Endothelial cell of umbilical vein (primary cell): ENCODE measurements around the gene GLRA2. TPM values are rescaled to one million over a fixed set of nuclear protein-coding genes. Genes with fewer than 3 reads are reported as not detected.

Source experiments
- BruUV-seq: library from RNA; stranded (reverse); fragments of 400-500 nt; replicated peaks from 2 replicates; lab custom pipeline; 2021; lab: Mats Ljungman, UMichigan
- CTCF ChIA-PET: fragments of 300-600, 350-600 bp; sonication (Branson Sonifier 250); formaldehyde crosslinking; loops from one replicate; lab custom pipeline; 2021; ENCODE audit warnings: antibody characterized with exemption, inconsistent platforms; lab: Charles Lee
- POLR2A ChIA-PET: fragments of 300-600, 350-600 bp; sonication (Branson Sonifier 250); formaldehyde crosslinking; loops from one replicate; lab custom pipeline; 2021; ENCODE audit warnings: antibody characterized with exemption, inconsistent platforms; lab: Charles Lee
- DNase-seq: peaks from one replicate; pipeline ENCODE4 v3.0.0-alpha.2; 2011; ENCODE audit warnings: low read depth, low spot score
- FAIRE-seq: peaks from 2 replicates; lab custom pipeline; 2011; peaks lifted over from hg19 to GRCh38; lab: Jason Lieb, UNC
- H2AFZ ChIP-seq: 2 replicates; pipeline ENCODE4 v1.6.0; 2012; ENCODE audit warnings: low read depth, low read length, control low read depth, inconsistent platforms
- H3K27ac ChIP-seq: 2 replicates; pipeline ENCODE4 v1.5.1; 2011; ENCODE audit warnings: low read depth, mild to moderate bottlenecking, control low read depth, low read length, moderate library complexity; ENCODE audit not compliant: insufficient read depth
- H3K27me3 ChIP-seq, 2 experiments: 2 replicates each; pipeline versions ENCODE4 v1.6.0 to v1.6.1; 2011; ENCODE audit warnings: low read length in 2 of 2, mixed read lengths in 1 of 2; ENCODE audit not compliant: control insufficient read depth in 2 of 2, insufficient read depth in 2 of 2
- H3K36me3 ChIP-seq, 2 experiments: 2 replicates in 1 of 2; 3 replicates in 1 of 2; pipeline ENCODE4 v1.5.1; 2011; ENCODE audit warnings: low read length in 2 of 2, mild to moderate bottlenecking in 1 of 2, moderate library complexity in 1 of 2; ENCODE audit not compliant: control insufficient read depth in 2 of 2, insufficient read depth in 2 of 2; ENCODE audit errors: extremely low read depth in 1 of 2
- H3K4me1 ChIP-seq: 3 replicates; pipeline ENCODE4 v1.5.1; 2011; ENCODE audit warnings: mild to moderate bottlenecking, low read length; ENCODE audit not compliant: control insufficient read depth, insufficient read depth; ENCODE audit errors: extremely low read depth
- H3K4me2 ChIP-seq: 2 replicates; pipeline ENCODE4 v1.6.1; 2011; ENCODE audit warnings: low read length, control low read depth, mixed read lengths; ENCODE audit not compliant: insufficient read depth
- H3K4me3 ChIP-seq, 3 experiments: fragments of 200-600 bp in 1 of 3; sonication (generic), shearing (Covaris generic) in 1 of 3; replicated peaks in 1 of 3; 2 replicates each; pipeline ENCODE4 v1.5.1; 2011 to 2016; ENCODE audit warnings: control low read depth in 3 of 3, low read length in 3 of 3, mild to moderate bottlenecking in 2 of 3, inconsistent platforms in 1 of 3, low read depth in 1 of 3, moderate library complexity in 1 of 3; ENCODE audit not compliant: insufficient read depth in 1 of 3
- H3K79me2 ChIP-seq: 2 replicates; pipeline ENCODE4 v1.6.0; 2012; ENCODE audit warnings: low read length, inconsistent platforms; ENCODE audit not compliant: control insufficient read depth, insufficient read depth
- H3K9ac ChIP-seq: replicated peaks from 2 replicates; pipeline ENCODE3; 2011; ENCODE audit warnings: low read length, control low read depth; ENCODE audit not compliant: insufficient read depth; ENCODE audit errors: extremely low read depth
- H3K9me1 ChIP-seq: replicated peaks from 3 replicates; pipeline ENCODE4 v1.6.0; 2011; ENCODE audit warnings: mild to moderate bottlenecking, low read length; ENCODE audit not compliant: control insufficient read depth, insufficient read depth; ENCODE audit errors: extremely low read depth
- H3K9me3 ChIP-seq: replicated peaks from 2 replicates; pipeline ENCODE4 v1.5.1; 2012; ENCODE audit warnings: low read length, inconsistent platforms; ENCODE audit not compliant: control insufficient read depth, insufficient read depth
- H4K20me1 ChIP-seq: replicated peaks from 2 replicates; pipeline ENCODE3; 2011; ENCODE audit warnings: mild to moderate bottlenecking, low read length; ENCODE audit not compliant: control insufficient read depth, insufficient read depth; ENCODE audit errors: extremely low read depth
- CTCF ChIP-seq, 2 donors: IDR thresholded peaks; 1 replicate in 1 of 2; 2 replicates in 1 of 2; pipeline ENCODE4 v1.5.1; 2011; ENCODE audit warnings: low read length in 2 of 2, mild to moderate bottlenecking in 2 of 2, moderate library complexity in 2 of 2, control low read depth in 1 of 2, inconsistent platforms in 1 of 2, low read depth in 1 of 2; ENCODE audit not compliant: insufficient read depth in 1 of 2; ENCODE audit errors: extremely low read depth in 1 of 2
- EZH2 ChIP-seq: IDR thresholded peaks from 2 replicates; pipeline ENCODE4 v1.6.1; 2012; ENCODE audit warnings: borderline replicate concordance, low read depth, mild to moderate bottlenecking, moderate library complexity, low read length, inconsistent platforms; ENCODE audit not compliant: severe bottlenecking
- FOS ChIP-seq: IDR thresholded peaks from 2 replicates; pipeline ENCODE4 v1.6.1; 2011; ENCODE audit warnings: mild to moderate bottlenecking, low read length, moderate library complexity, borderline replicate concordance; ENCODE audit not compliant: insufficient read depth
- GATA2 ChIP-seq: IDR thresholded peaks from 2 replicates; pipeline ENCODE4 v1.7.0; 2011; ENCODE audit warnings: low read depth, mild to moderate bottlenecking, moderate library complexity, mixed read lengths, low read length; ENCODE audit not compliant: insufficient read length, insufficient read depth
- JUN ChIP-seq: IDR thresholded peaks from 2 replicates; pipeline ENCODE4 v1.6.1; 2011; ENCODE audit warnings: borderline replicate concordance, low read depth; ENCODE audit not compliant: insufficient read length, insufficient read depth
- MYC ChIP-seq: IDR thresholded peaks from one replicate; pipeline ENCODE4 v1.6.1; 2011; ENCODE audit warnings: mild to moderate bottlenecking, low read depth, low read length
- POLR2A ChIP-seq: IDR thresholded peaks from 2 replicates; pipeline ENCODE4 v1.6.1; 2012; ENCODE audit warnings: low read depth, mild to moderate bottlenecking, control low read depth, low read length
- POLR2AphosphoS5 ChIP-seq: IDR thresholded peaks from 2 replicates; pipeline ENCODE4 v1.6.1; 2012; ENCODE audit warnings: low read depth, mild to moderate bottlenecking, control low read depth, low read length, moderate library complexity; ENCODE audit not compliant: insufficient read depth
- dilution Hi-C: fragments of 300-500 bp; cut with MboI; formaldehyde crosslinking; loops from one replicate; pipeline ENCODE4 v1.15.0; 2019; ENCODE audit warnings: low sequenced_read_pairs; ENCODE audit not compliant: extremely low pct_ligation_motif_present
- intact Hi-C: fragments of 100-400 bp; cut with micrococcal nuclease; formaldehyde crosslinking; loops from one replicate; pipeline ENCODE4 v1.10.0; 2022
- polyA plus RNA-seq, 4 experiments: library from polyadenylated mRNA; depleted of rRNA in 3 of 4; stranded (reverse) in 3 of 4; unstranded in 1 of 4; fragments of >200 nt; gene quantifications; 2 replicates each; pipeline versions ENCODE4 v1.2.1 to v1.2.3, GENCODE V29; 2011 to 2012; ENCODE audit warnings: missing spikeins in 1 of 4
- total RNA-seq: library from RNA; stranded (reverse); gene quantifications from 2 replicates; pipeline ENCODE4 v1.2.3, GENCODE V29; 2021
- TF ChIP-seq, protein P1 (sequence below): IDR thresholded peaks from 2 replicates; pipeline ENCODE4 v1.6.1; 2011; ENCODE audit not compliant: insufficient read depth, insufficient read length

Gene GLRA2
- total and polyA plus RNA-seq, 2 donors (not counting 3 experiments of a cell fraction or from before 2014, with no cell fraction given) = not detected

- no peak overlapping the region for H2AFZ ChIP-seq
- intact Hi-C loops (loop anchor here (5.0 kb wide), 1 partner anchor 430 kb away; no protein-coding TSS in a partner anchor), dilution Hi-C loops (no loop called here)
- no TSS peak for BruUV-seq
- FAIRE-seq = no peak
- no peaks in the 10 kb centered on the region for H3K79me2 ChIP-seq
- no peaks in the 10 kb centered on the region for H3K4me1 ChIP-seq
- ChIA-PET CTCF (no interaction called here), POLR2A (no interaction called here)
- H4K20me1 ChIP-seq = no peaks in the 10 kb centered on the region
- no peaks in the 10 kb centered on the region for H3K9me1 ChIP-seq
- H3K4me3 ChIP-seq = no peak overlapping the region
- H3K36me3 ChIP-seq = no peaks in the 10 kb centered on the region
- H3K4me2 ChIP-seq = no peak overlapping the region
- no peak overlapping the region for H3K27ac ChIP-seq
- no peaks in the 10 kb centered on the region for H3K27me3 ChIP-seq
- no peak for DNase-seq
- H3K9ac ChIP-seq = no peak overlapping the region
- H3K9me3 ChIP-seq = no peaks in the 10 kb centered on the region
- TF ChIP-seq EZH2 = no peak
- no peak for TF ChIP-seq CTCF (IDR thresholded peaks at IDR 0.05; ENCODE audit: extremely low read depth in 1 of 2, insufficient read depth in 1 of 2, low read depth in 1 of 2, low read length in 2 of 2)
- no peak for TF ChIP-seq JUN
- TF ChIP-seq GATA2 = no peak
- TF ChIP-seq POLR2AphosphoS5 = no peak
- no peak for TF ChIP-seq POLR2A
- no peak for TF ChIP-seq MYC
- no peak for TF ChIP-seq FOS
- TF ChIP-seq, protein P1, sequence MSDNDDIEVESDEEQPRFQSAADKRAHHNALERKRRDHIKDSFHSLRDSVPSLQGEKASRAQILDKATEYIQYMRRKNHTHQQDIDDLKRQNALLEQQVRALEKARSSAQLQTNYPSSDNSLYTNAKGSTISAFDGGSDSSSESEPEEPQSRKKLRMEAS = no peak
These were observed 182.8 kb downstream of the GLRA2 start for GRCh38 chrX:14712096-14712495.
